Breast epithelium (tissue), 3 donors: ENCODE measurements around the gene CLECL1.

Experiments
- CTCF ChIP-seq, 3 donors: fragments of 450-650 bp; IDR thresholded peaks; one replicate each; pipeline ENCODE4 v1.5.1; 2016 to 2017; ENCODE audit warnings: antibody characterized with exemption in 3 of 3, mild to moderate bottlenecking in 3 of 3, moderate library complexity in 3 of 3
- POLR2A ChIP-seq: fragments of 450-650 bp; IDR thresholded peaks from one replicate; pipeline ENCODE4 v1.6.1; 2016; ENCODE audit warnings: antibody characterized with exemption, mild to moderate bottlenecking, moderate library complexity
- POLR2AphosphoS5 ChIP-seq, 3 donors: sonication (generic); formaldehyde crosslinking; IDR thresholded peaks; one replicate each; pipeline ENCODE4 v1.6.1; 2017; ENCODE audit warnings: antibody characterized with exemption in 3 of 3

- no peak for TF ChIP-seq POLR2A
- no peak for TF ChIP-seq CTCF (IDR thresholded peaks at IDR 0.05)
- TF ChIP-seq POLR2AphosphoS5 (IDR thresholded peaks at IDR 0.05): no peak
Observed at GRCh38 chr12:9699269-9699897, 33.5 kb downstream of the CLECL1 start.
